BLaER1 (cell line): ENCODE results near the gene SIGLEC11.

Source experiments
- H3K27ac ChIP-seq: shearing (Covaris generic); formaldehyde crosslinking; 2 replicates; pipeline ENCODE4 v1.8.1; 2022
- H3K27me3 ChIP-seq: shearing (Covaris generic); formaldehyde crosslinking; 2 replicates; pipeline ENCODE4 v1.8.1; 2022
- H3K36me3 ChIP-seq: shearing (Covaris generic); formaldehyde crosslinking; 2 replicates; pipeline ENCODE4 v1.8.1; 2022
- H3K4me1 ChIP-seq: shearing (Covaris generic); formaldehyde crosslinking; 2 replicates; pipeline ENCODE4 v1.8.1; 2022
- H3K4me2 ChIP-seq: shearing (Covaris generic); formaldehyde crosslinking; 2 replicates; pipeline ENCODE4 v1.8.1; 2022
- H3K4me3 ChIP-seq: shearing (Covaris generic); formaldehyde crosslinking; 2 replicates; pipeline ENCODE4 v1.8.1; 2022
- H3K9ac ChIP-seq: shearing (Covaris generic); formaldehyde crosslinking; 2 replicates; pipeline ENCODE4 v1.8.1; 2022
- H3K9me3 ChIP-seq: shearing (Covaris generic); formaldehyde crosslinking; 2 replicates; pipeline ENCODE4 v1.8.1; 2022
- H4K20me1 ChIP-seq: shearing (Covaris generic); formaldehyde crosslinking; 2 replicates; pipeline ENCODE4 v1.8.1; 2022
- Cebpa-rat ChIP-seq: shearing (Covaris generic); IDR thresholded peaks from 2 replicates; pipeline ENCODE4 v1.8.1; 2022

Gene SIGLEC11

DNA sequence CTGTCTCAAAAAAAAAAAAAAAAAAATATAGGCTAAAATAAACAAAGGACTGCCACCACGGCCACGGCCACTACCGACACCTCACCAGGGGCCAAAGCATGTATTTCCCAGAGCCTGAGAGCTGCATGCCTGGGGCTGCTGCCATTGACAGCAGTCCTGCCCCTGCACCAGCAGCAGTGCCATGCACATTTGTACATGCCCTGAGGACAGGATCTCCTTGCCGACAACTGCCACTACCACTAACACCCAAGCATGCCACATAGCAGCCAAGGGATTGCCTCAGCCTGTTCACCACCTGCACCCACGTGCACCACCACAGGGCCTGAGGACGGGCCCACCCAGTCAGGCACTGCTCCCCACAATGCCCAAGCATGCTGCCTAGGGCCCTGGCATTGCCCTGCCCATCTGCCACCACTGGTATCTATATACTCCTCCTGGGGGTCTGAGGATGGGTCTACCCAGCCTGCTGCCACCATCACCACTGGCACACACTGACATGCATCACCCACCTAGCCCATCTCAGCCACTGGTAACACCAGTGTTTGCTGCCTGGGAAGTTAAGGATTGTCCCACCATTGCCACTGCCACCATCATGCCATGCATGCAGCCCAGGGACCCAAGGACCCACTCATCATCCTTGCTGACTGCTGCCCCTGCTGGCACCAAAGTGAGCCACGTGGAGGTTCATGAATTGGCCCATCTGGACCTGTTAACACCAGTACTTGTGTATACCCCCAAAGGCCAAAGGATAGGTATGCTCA, 21.1 kb downstream of the SIGLEC11 start:
- Histone ChIP-seq H3K4me1 (no peaks in the 10 kb centered on the region), H3K9ac (no peak overlapping the region), H3K36me3 (no peaks in the 10 kb centered on the region), H3K9me3 (no peaks in the 10 kb centered on the region; the same call in 1 of the 2 replicates), H4K20me1 (peaks cover 20% of the 10 kb centered on the region; the same call in 1 of the 2 replicates), H3K27me3 (no peaks in the 10 kb centered on the region), H3K27ac (no peak overlapping the region), H3K4me3 (no peak overlapping the region), H3K4me2 (no peak overlapping the region)
- TF ChIP-seq Cebpa-rat = no peak

DNA sequence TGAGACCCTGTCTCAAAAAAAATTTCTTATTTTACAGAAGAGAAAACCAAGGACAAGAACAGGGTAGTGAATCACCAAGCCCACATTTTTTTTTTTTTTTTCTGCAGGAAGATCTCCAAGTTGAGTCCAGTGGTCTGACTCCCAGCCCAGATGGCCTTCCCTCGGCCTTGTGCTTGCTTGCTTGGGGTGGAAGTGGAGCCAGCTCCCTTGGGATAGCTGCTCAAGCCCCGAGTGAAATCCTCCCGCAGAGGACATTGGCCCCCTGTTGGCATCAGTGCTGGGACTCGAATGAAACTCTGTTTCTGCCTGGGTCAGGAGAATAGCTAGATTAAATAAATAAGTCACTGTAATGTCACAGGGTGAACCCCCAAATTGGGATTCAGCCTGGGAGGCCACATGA, 22.3 kb downstream of the SIGLEC11 start:
- H3K4me1 ChIP-seq = no peaks in the 10 kb centered on the region
- H3K4me2 ChIP-seq = no peak overlapping the region
- H4K20me1 ChIP-seq = peaks cover 25% of the 10 kb centered on the region
- no peaks in the 10 kb centered on the region for H3K27me3 ChIP-seq
- H3K27ac ChIP-seq = no peak overlapping the region
- no peaks in the 10 kb centered on the region for H3K9me3 ChIP-seq
- no peak for TF ChIP-seq Cebpa-rat
- H3K9ac ChIP-seq = no peak overlapping the region
- peaks cover 3% of the 10 kb centered on the region for H3K36me3 ChIP-seq
- H3K4me3 ChIP-seq = no peak overlapping the region

DNA sequence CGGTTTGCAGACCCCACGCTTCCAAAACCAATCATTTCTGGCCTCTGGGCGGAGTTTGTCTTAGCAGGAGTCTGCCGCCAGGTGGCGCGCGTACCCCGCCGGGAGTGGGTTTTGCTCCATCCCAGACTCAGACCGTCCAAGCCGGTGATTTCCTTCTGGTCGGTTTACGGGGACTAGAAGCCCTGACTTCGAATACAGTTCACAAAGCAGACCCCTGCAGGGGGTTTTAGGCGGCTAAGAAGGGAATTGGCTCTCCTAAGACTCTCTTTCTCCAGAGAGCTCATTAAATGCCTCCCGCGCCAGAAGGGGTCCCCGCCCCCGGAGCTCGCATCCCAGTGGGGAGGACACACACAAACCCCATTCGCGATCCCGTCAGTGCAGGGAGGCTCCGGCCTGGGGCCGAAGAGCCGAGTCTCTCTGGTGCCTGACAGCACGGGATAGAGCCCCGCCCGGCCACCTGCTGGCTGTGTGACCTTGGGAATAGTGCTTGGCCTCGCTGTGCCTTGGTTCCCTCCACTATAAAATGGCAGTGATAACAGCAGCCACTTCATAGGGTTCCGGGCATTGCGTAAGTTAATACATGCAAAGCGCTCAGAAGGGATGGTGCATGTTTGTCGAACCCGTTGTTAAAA, 23.1 kb downstream of the SIGLEC11 start:
- H3K4me2 ChIP-seq = peak overlapping the region; percentile 43
- H4K20me1 ChIP-seq = peaks cover 33% of the 10 kb centered on the region
- no peak overlapping the region for H3K27ac ChIP-seq
- no peak overlapping the region for H3K9ac ChIP-seq
- no peaks in the 10 kb centered on the region for H3K9me3 ChIP-seq
- peaks cover 11% of the 10 kb centered on the region for H3K36me3 ChIP-seq
- no peaks in the 10 kb centered on the region for H3K27me3 ChIP-seq
- peaks cover 7% of the 10 kb centered on the region for H3K4me1 ChIP-seq
- no peak overlapping the region for H3K4me3 ChIP-seq
- no peak for TF ChIP-seq Cebpa-rat

DNA sequence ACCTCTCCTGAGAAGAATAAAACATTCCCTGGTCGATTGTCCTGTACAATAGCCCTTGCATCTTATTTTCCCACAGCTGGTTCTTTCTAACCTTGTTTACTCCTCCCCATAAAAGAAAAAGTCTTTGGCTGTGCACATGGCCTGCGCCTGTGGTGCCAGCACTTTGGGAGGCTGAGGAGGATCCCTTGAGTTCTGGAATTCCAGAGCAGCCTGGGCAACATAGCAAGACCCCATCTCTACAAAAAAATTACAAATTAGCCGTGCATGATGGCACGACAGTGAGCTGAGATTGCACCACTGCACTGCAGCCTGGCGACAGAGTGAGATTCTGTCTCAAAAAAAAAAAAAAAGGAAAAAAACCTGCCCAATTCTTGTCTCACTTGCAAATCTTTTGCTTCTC, 24.4 kb downstream of the SIGLEC11 start:
- Histone ChIP-seq H3K9ac (no peak overlapping the region), H3K4me3 (no peak overlapping the region), H3K4me1 (peaks cover 17% of the 10 kb centered on the region), H3K36me3 (peaks cover 21% of the 10 kb centered on the region), H3K9me3 (no peaks in the 10 kb centered on the region), H3K27ac (no peak overlapping the region), H3K4me2 (no peak overlapping the region), H4K20me1 (peaks cover 44% of the 10 kb centered on the region), H3K27me3 (no peaks in the 10 kb centered on the region)
- TF ChIP-seq Cebpa-rat = no peak

DNA sequence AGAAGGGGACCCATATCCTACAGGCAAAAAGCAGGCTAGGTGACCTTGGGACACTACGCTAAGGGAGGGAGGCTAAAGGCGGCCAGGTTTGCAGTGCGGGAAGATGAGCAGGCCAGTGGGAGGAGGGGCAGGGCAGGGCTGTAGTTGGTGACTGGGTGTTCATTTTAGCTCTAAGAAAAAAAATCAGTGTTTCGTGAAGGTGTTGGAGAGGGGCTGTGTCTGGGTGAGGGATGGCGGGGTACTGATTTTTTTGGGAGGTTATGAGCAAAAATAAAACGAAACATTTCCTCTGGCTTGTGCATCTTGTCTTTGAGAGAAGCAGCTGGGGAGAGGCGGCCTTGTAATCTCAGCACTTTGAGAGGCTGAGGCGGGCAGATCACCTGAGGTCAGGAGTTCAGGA, 27.3 kb downstream of the SIGLEC11 start:
- H3K9me3 ChIP-seq = no peaks in the 10 kb centered on the region
- no peak overlapping the region for H3K4me3 ChIP-seq
- no peak overlapping the region for H3K27ac ChIP-seq
- no peak overlapping the region for H3K4me2 ChIP-seq
- H3K4me1 ChIP-seq = peaks cover 32% of the 10 kb centered on the region
- peaks cover 58% of the 10 kb centered on the region for H4K20me1 ChIP-seq
- no peak for TF ChIP-seq Cebpa-rat
- H3K36me3 ChIP-seq = peaks cover 32% of the 10 kb centered on the region
- no peaks in the 10 kb centered on the region for H3K27me3 ChIP-seq
- H3K9ac ChIP-seq = no peak overlapping the region

DNA sequence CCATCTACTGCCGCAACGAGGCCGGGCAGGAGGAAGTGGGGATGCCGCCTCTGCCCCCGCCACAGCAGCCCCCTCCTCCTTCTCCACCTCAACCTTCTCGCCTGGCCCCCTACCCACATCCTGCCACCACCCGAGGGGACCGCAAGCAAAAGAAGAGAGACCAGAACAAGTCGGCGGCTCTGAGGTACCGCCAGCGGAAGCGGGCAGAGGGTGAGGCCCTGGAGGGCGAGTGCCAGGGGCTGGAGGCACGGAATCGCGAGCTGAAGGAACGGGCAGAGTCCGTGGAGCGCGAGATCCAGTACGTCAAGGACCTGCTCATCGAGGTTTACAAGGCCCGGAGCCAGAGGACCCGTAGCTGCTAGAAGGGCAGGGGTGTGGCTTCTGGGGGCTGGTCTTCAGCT, 28.2 kb downstream of the SIGLEC11 start:
- no peak overlapping the region for H3K27ac ChIP-seq
- H4K20me1 ChIP-seq = peaks cover 62% of the 10 kb centered on the region
- H3K27me3 ChIP-seq = no peaks in the 10 kb centered on the region
- H3K9me3 ChIP-seq = no peaks in the 10 kb centered on the region
- H3K9ac ChIP-seq = no peak overlapping the region
- peaks cover 36% of the 10 kb centered on the region for H3K36me3 ChIP-seq
- no peak overlapping the region for H3K4me3 ChIP-seq
- no peak for TF ChIP-seq Cebpa-rat
- peaks cover 36% of the 10 kb centered on the region for H3K4me1 ChIP-seq
- H3K4me2 ChIP-seq = peak overlapping the region; percentile 61

DNA sequence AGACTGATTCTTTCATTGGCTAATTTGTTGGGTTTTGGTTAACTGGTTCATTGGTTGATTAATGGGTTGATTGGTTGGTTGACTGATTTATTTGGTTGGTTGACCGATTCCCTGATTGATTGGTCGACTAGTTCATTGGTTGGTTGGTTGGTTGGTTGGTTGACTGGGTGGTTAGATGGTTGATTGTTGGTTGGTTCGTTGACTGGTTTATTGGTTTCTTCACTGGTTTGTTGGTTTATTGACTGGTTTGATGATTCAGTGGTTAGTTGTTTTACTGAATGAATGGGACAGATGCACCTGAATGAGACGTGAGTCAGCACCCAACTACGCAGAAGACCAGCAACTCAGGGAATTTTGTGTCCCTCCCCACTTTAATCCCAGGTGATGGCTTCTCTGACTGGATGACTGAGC, 28.9 kb downstream of the SIGLEC11 start:
- Histone ChIP-seq H3K4me2 (peak overlapping the region; percentile 77), H3K4me1 (peaks cover 43% of the 10 kb centered on the region), H3K9ac (no peak overlapping the region), H3K36me3 (peaks cover 42% of the 10 kb centered on the region), H3K4me3 (peak overlapping the region; percentile 83; the same call in 1 of the 2 replicates), H3K27me3 (no peaks in the 10 kb centered on the region), H3K9me3 (no peaks in the 10 kb centered on the region), H4K20me1 (peaks cover 64% of the 10 kb centered on the region), H3K27ac (no peak overlapping the region)
- no peak for TF ChIP-seq Cebpa-rat

DNA sequence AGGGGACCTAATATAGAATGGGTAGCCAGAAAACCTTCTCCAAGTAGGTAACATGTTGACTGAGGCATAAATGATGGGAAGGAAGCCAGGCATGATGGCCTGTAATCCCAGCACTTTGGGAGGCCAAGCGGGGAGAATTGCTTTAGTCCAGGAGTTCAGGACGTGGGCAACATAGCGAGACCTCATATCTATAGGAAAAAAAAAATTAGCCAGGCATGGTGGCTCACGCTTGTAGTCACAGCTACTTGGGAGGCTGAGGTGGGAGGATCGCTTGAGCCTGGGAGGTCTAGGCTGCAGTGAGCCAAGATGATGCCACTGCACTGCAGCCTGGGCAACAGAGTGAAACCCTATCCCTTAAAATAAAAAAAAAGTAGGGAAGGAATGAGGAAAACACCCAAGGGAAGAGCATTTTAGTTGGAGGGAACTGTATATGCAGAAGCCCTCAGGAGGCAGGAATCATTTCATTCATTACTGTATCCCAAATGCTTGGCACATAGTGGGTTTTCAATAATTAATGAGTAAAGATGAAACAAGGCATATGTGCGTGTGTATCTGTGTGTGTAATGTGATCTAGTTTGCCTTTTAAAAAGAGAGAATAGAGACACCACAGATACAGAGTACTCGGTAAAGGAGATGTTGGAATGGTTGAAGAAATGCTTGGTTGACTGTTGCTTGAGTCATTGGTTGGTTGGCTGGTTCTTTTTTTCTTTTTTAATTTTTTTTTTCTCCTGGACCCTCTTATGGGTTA, 29.5 kb downstream of the SIGLEC11 start:
- peak overlapping the region; percentile 77 for H3K4me2 ChIP-seq
- TF ChIP-seq Cebpa-rat = no peak
- no peak overlapping the region for H3K9ac ChIP-seq
- no peaks in the 10 kb centered on the region for H3K27me3 ChIP-seq
- peaks cover 48% of the 10 kb centered on the region for H3K4me1 ChIP-seq
- H4K20me1 ChIP-seq = peaks cover 64% of the 10 kb centered on the region
- no peak overlapping the region for H3K27ac ChIP-seq
- peak overlapping the region; percentile 83; the same call in 1 of the 2 replicates for H3K4me3 ChIP-seq
- no peaks in the 10 kb centered on the region for H3K9me3 ChIP-seq
- H3K36me3 ChIP-seq = peaks cover 47% of the 10 kb centered on the region

DNA sequence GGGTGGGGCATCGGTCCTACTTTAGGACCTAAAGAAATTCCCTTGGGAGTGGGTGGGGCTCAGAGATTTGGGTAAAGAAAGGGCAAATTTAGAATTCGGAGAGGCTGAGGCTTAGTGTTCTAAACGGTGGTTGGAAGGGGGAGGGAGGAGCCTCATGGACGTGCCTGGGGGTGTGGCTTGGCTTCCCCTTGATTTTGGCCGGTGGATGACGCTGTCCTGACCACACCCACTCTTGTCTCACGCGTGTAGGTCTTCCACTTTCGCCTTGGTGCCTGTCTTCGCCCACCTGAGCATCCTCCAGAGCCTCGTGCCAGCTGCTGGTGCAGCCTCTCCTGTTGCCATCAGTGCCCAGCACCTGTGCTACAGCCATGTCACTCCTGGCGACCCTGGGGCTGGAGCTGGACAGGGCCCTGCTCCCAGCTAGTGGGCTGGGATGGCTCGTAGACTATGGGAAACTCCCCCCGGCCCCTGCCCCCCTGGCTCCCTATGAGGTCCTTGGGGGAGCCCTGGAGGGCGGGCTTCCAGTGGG, 30.4 kb downstream of the SIGLEC11 start:
- peaks cover 56% of the 10 kb centered on the region for H3K36me3 ChIP-seq
- peaks cover 58% of the 10 kb centered on the region for H3K4me1 ChIP-seq
- peak overlapping the region; percentile 67; the same call in 1 of the 2 replicates for H3K9ac ChIP-seq
- no peak for TF ChIP-seq Cebpa-rat
- peak overlapping the region; percentile 83 for H3K4me3 ChIP-seq
- no peaks in the 10 kb centered on the region for H3K27me3 ChIP-seq
- no peaks in the 10 kb centered on the region for H3K9me3 ChIP-seq
- peaks cover 66% of the 10 kb centered on the region for H4K20me1 ChIP-seq
- H3K27ac ChIP-seq = peak overlapping the region; percentile 99; the same call in 1 of the 2 replicates
- peak overlapping the region; percentile 77 for H3K4me2 ChIP-seq
